Measurements from ENCODE around the gene TFR2. TPM values are rescaled to one million over a fixed set of nuclear protein-coding genes. Genes with fewer than 3 reads are reported as not detected.

TFR2 gene
- total RNA-seq, 2 donors from 2014 or later = 0.29 to 0.79 TPM

DNA sequence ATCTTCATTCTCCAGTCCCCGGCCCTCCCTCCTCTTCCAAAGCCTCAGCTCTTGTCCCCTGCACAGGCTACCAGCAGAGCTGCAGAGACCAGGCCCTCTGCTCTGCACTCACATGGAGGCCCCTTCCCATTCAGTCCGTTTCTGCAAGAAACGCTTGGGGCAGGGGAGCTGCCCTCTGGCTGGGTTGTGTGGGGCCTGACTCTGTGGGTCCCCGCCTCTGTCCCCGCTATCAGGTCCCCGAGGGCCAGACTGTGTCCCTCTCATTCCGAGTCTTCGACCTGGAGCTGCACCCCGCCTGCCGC lies 37.7 kb downstream of the TFR2 start:
- intact Hi-C loops (cut with DNase I) = loop anchor here in 1 of 2 donors (10.0 kb wide), 1 partner anchor 81 kb away; no protein-coding TSS in a partner anchor
- ATAC-seq (peak in 1 of 2 donors; percentile 0), DNase-seq (no peak)

DNA sequence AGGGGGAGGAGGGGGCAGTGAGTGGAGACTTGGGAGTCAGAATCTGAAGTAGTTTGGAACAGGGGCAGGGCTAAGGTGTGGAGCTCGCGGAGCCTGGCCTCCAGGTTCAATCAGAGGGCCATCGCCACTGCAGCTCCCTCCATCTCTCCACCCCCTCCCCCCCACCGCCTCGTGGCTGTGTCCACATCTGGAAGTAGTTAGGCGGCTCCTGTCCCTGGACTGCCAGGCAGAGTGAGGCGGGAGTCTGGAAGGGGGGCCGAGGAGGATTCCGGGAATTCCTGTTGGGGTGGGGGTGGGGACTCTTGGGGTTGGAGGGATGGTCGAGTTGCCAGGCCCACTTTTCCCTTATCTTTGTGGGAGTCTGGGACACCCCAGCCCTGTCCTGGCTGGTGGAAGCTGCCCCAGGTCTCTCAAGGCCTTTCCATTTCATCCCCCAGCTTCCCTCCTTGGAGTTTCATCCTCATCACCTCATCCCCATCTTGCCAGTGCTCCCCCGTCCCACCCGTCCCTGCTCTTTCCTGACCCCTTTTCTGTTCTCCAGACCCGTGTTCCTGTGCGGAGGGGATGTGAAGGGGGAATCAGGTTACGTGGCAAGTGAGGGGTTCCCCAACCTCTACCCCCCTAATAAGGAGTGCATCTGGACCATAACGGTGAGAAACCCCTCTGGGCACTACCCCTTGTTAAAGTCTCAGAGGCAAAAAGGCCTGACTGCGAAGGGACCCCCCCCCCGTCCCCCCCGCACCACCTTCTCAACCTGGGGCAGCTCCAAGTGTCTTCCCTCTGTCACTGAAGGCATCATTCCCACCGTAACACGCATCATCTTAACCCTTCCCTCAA lies 38.2 kb downstream of the TFR2 start:
- DNase-seq = peak; percentile 73
- intact Hi-C loops (cut with DNase I) = loop anchor here in 1 of 2 donors (10.0 kb wide), 1 partner anchor 82 kb away; no protein-coding TSS in a partner anchor
- ATAC-seq = peak; percentile 36 to 55

DNA sequence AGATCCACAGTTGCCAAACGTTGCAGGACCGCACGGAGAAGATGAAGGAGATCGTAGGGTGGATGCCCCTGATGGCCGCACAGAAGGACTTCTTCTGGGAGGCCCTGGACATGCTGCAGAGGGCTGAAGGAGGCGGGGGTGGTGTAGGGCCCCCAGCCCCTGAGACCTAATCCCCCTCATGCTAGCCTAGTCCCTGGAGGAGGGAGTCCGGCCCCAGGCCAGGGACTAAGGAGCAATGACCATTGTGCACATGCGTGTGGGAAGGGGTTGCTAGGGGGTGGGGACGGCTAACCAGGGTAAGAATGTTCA lies 40.7 kb downstream of the TFR2 start:
- no peak for DNase-seq
- intact Hi-C loops (cut with DNase I) = loop anchor here in 1 of 2 donors (10.0 kb wide), 1 partner anchor 84 kb away; no protein-coding TSS in a partner anchor
- ATAC-seq = no peak

DNA sequence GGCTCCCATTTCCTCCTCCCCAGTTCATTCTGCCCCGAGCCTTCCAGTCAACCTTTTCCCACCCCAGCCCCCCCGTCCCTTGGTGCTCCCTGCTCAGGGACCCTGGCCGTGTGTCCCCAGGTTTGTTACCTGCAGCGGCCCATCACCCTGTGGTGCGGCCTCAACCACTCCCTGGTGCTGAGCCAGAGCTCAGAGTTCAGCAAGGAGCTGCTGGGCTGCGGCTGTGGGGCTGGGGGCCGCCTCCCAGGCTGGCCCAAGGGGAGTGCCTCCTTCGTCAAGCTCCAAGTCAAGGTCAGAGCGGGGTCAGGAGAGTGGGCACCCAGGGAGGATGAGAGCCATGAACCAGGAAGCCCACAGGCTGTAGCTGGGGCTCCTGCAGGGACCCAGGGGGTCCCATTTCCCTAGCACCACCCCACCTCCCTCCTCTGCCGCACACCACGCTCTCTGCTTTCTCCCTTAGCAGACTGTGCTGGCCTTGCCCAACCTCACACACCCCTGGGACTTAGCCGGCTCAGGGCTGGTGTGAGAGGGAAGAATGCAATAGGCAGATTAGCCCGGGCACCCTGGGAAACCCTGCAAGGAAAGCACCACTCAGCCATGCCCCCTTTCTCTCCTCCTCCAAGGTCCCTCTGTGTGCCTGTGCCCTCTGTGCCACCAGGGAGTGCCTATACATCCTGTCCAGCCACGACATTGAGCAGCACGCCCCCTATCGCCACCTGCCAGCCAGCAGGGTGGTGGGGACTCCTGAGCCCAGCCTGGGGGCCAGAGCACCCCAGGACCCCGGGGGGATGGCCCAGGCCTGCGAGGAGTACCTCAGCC lies 41.2 kb downstream of the TFR2 start:
- intact Hi-C loops (cut with DNase I) = loop anchor here in 1 of 2 donors (10.0 kb wide), 1 partner anchor 85 kb away; no protein-coding TSS in a partner anchor
- no peak for DNase-seq
- ATAC-seq = no peak

DNA sequence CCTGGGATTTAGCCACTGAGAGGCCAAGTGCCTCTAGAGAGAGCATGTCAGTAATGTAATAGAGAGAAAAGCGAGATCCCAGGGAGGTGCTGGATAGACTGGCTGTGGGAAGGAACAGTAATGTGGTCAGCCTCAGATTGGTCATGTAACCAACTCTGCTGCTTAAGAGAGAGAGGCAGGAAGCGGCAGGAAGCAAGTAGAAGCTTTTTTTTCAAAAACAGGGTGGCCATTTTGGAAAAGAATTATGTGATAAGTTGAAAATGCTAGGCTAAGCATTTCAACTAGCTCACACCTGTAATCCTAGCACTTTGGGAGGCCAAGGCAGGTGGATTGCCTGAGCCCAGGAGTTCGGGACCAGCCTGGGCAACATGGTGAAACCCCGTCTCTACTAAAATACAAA lies 42.9 kb downstream of the TFR2 start:
- intact Hi-C loops (cut with DNase I) = no loop called here
- ATAC-seq = no peak
- no peak for DNase-seq

DNA sequence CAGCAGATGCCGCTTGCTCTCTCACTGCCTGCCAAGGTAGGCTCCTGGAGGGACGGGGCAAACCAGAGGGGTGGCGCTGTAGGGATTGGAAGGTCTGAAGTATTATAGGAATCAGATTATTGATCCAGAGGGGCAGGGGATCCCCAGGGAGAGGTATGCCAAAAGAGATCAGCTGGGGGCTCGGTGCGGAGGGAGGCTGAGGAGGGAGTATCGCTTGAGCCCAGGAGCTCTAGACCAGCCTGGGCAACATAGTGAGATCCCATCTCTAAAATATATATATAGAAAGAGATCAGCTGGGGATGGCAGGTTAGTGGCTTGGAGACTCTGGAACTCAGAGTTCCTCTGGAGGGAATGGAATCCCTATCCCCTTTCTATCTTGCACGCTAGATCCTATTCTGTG lies 46.2 kb downstream of the TFR2 start:
- ATAC-seq (no peak), DNase-seq (no peak)
- intact Hi-C loops (cut with DNase I) = no loop called here

DNA sequence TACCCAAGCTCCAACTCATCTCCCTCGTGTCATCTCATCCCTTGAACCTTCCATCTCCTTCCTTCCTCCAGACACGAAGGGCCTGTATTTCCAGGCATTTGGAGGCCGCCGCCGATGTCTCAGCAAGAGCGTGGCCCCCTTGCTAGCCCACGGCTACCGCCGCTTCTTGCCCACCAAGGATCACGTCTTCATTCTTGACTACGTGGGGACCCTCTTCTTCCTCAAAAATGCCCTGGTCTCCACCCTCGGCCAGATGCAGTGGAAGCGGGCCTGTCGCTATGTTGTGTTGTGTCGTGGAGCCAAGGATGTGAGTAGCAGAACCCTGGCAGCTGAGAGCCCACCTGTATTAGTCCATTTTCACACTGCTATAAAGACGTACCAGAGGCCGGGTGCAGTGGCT lies 49.8 kb downstream of the TFR2 start:
- ATAC-seq (no peak), DNase-seq (no peak)
- intact Hi-C loops (cut with DNase I) = no loop called here

DNA sequence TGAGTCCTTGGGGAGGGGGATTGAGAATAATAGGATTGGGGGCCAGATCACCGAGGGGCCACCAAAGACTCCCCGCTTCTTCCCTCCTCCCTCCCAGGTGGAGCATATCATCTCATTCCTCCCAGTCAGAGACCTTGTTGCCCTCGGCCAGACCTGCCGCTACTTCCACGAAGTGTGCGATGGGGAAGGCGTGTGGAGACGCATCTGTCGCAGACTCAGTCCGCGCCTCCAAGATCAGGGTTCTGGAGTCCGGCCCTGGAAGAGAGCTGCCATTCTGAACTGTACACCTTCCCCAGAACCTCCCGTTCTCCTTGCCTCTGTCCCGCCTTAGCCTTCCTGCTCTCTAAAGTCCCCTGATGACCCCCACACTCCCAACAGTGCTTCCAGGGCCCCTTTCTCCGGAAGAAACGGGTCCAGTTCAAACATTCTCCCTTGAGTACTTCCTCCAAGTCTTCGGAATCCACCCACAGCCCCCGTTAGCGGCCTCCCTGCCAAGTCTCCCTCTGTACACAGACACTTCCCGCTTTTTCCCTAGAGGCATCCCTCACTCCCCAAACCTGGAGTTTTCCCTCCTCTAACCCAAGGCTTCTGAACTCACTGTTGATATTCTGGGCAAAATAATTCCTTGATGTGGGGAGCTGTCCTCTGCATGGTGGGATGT lies 51.1 kb downstream of the TFR2 start:
- intact Hi-C loops (cut with DNase I) = no loop called here
- no peak for DNase-seq

DNA sequence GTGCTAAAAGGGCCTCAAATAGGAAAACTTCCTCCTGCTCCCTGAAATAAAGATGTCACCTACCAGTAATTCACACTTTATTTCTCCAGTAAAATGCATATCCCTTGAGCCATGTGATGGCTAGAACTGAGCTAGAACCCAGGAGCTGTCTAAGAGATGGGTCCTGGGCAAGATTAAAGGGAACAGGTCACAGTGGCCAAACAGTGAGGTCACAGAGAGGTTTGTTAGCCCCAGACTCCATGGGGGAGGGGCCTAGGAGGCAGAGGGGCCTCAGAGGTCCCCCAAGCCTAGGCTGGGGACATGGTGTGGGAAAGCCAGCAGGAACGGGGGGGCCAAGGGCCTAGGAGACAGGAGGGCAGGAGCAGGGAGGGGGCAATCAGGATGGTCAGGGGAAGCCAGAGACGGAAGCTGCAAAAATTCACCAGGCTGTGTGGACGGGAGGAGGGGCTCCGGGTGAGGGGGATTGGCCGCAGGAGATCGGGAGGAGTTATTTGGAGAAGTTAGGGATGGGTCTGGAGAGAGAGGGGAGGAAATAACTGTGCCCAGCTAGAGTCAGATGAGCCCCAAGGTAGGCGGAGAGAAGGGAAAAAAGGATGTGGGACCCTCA lies 51.9 kb downstream of the TFR2 start:
- DNase-seq (no peak), ATAC-seq (no peak)
- intact Hi-C loops (cut with DNase I) = no loop called here

More for the DNA sequence above, 51.1 kb downstream of the TFR2 start:
- ATAC-seq = no peak

DNA sequence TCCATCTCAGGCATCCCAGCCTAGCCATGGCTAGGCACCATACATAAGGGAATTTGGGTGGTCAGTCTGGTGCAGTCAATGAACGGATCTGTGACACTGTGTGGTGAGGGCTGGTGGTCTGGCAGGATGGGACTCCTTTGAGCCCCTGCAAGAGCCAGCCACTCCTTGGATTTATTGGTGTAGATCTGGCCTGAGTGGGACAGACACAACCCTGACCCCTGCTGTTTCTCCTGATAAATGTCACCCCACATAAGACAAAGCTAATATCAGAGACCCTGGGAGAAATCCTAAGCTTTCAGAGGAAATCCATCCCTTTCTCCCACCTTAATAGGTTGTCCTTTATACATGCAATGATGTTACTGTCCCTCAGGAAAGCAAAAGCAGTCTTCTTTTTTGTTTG lies 52.9 kb downstream of the TFR2 start:
- ATAC-seq (no peak), DNase-seq (no peak)
- intact Hi-C loops (cut with DNase I) = no loop called here

DNA sequence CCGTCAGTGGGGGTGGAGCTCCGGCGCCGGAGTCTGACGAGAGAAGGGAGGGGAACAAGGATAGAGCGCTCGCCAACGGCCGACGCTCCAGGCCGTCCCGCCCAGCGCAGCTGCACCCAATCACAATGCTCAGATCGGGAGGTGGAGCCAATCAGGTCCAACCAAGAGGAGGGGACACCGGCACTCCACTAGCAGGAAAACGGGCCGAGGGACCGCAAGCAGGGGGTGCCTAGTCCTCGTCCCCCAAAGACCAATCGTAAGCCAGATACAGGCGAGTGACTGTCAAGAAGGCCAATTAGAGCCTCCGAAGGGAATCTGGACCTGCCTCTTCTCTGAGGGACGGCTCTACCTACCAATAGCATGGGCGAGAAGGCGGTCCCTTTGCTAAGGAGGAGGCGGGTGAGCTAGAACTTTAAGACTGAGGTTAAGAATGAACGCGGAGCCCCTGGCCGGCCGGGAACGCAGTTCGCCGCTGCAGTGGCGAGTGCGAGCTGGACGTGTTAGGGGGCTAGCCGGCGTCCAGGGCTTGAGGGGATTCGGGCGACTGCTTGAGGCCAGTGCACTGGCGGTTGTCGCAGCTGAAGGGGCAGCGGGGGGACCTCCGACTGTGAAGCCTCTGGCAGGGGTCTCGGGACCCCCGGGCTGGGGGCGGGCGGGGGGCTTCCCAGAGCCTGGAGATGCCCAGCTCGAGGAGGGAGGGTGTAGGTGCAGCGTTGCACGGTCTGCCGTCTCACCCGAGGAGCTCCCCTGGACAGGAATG lies 54.9 kb downstream of the TFR2 start, which contains the start of gene FBXO24:
Gene FBXO24 (plus strand): TSS at position 63 of the 760 bp plus-strand sequence. CDS start 298 bp downstream, at position 361.
- intact Hi-C loops (cut with DNase I) = no loop called here
- peak; percentile 100 for DNase-seq
- peak; percentile 93 for ATAC-seq

DNA sequence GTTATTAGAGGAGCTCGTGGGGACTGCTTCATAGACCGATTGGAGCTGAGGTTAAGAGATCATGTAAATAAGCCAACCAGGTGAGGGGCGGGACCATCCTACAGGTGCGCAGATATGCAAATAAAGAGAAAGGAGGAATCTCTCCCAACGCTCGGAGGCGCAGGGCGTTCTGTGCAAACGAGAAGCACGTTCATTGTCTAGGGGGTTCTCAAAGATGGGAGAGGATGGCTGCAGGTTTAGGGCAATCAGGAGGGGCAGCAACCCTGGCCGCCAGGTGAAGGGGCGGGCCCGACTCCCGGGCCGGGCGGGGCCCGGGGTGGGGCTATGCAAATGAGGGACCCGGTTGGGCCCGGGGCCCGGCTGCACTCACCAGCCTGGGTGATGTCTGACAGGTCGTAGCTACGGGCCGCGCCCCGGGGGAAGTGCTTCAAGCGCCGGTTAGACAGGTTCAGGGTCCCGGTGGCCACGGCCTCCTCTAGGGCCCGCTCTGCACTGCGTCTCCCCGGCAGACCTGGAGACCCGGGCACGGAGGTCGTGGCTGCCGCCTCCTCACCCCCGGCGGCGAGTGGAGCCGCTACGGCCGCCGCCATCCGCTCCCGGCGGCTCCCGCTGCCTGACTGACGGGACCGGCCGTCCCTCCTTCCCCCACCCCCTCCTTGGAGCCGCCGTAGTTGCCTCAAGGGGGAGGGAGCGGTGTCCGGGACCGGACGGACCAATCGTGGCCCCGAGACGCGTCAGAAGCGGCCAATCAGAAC lies 55.7 kb downstream of the TFR2 start, which contains the start of gene LRCH4:
Gene LRCH4 (minus strand): TSS at position 619 of the 755 bp plus-strand sequence. CDS start 29 bp downstream, at position 590.
- intact Hi-C loops (cut with DNase I) = no loop called here
- peak; percentile 18 to 48 for ATAC-seq
- DNase-seq = no peak

DNA sequence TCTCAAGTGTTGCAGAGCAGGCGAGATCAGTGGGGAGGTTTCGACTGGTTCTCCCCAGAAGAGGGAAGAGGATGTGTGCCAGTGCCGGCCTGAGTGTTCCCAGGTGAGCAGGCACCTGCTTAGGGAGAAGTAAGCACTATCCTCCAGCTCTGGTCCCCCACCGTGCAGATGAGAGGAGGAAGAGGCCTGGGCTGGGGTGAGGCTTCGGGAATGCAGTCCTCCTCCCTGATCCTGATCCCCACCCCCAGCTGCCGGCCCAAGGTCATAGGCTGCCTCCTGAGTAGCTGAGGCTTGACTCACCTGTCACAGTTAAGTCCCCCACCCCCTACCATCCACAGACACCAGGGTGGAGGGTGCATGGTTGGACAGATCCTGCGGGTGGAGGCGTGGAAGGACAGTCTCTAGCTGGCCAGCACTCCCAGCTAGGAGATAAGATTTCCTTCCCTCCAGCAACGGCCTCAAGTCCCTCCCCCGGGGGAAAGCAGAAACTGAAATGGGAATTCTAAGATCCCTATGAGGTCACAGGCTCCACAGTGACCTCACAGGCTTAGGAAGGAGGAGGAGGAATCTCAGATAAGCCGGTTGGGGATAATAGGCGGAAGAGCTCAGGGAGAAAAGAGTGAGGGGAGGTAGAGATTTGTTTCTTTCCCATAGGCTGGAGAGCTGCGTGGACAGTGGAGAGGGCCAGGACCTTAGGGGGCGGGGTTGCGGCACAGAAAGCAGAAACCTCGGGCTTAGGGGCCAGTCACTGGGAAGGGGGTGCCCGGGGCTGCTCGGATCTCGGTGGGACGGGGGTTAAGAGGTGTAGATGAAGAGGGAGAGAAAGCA lies 56.5 kb downstream of the TFR2 start:
- intact Hi-C loops (cut with DNase I) = no loop called here
- ATAC-seq = peak; percentile 0 to 11
- peak; percentile 66 for DNase-seq

DNA sequence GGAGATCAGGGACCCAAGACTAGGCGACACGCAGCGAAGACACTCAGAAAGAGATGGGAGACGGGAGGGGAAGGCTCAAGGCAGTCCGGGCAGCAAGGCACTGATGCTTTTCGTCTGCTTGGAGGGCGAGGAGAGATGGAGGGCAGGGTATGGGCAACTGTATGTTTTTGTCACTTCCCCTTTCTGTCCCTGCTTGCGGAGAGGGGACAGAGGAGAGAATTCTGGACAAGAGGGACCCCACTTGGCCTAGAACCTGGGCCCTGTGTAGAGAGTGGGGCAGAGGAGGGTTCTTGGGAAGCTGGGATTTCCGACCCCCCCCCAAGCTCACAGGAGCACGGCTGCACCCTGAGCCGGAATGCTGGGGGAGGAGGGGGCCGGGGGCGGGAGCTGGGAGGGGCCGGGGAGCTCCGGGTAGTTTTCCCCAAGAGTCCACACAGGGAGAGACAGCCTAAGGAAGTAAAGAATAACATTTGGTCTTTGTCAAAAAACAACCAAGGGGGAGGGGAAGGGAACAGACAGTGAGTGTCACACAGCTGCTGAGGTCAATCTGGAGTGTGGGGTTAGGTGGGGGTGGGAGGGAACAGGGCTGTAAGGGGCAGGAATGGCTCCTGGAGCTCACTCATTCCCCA lies 57.2 kb downstream of the TFR2 start:
- no peak for DNase-seq
- no peak for ATAC-seq
- intact Hi-C loops (cut with DNase I) = no loop called here

DNA sequence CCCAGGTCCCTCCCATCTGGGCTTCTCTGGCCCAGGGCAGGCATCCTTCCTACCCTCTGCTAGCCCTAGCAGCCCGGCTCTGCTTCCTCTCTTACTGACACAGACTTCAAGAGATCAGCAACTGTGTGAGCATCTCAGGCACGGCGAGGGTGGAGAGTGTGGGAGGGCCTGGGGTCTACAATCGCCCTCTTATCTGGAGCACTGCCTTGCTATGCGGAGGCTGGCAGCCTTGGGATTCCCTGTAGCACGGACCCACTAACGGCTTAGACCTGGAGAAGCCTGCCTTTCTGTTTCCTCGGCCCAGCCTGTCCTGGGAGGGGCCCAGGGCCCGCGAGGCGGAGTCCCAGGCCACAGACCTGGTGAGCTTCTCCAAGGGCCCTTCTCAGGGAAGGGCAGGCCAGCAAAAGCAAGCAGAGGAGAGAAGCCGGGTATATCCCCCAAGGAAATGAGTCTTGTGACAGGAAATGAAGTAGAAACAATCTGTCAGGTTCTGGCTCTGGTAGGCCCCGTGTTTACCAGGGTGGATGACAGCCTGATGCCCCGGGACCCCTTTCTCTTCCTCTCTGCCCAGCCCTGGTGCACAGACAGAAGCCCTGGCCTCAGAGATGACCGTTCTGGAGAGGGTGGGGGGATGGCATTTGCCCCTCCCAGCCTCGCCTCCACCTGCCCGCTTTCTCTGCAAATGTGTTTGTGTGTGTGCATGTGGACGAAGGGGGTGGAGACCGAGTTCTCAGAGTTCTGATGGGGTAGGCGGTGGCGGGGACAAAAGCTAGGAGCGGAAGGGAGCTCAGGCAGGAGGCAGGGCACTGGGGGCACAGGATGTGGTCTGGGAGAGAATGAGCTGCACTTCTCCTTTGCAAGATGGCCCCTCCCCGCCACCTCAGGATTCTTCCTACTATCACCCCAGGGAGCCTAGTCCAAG lies 58.0 kb downstream of the TFR2 start:
- DNase-seq (peak; percentile 66), ATAC-seq (no peak)
- intact Hi-C loops (cut with DNase I) = no loop called here

Data from left cardiac atrium (tissue), 4 donors.